Measurements from ENCODE around the gene KLK14.

GRCh38 chr19:51108066-51108804 is 25.5 kb upstream of the KLK14 start, which contains the start of gene CTU1:
- TF ChIP-seq, protein P1, sequence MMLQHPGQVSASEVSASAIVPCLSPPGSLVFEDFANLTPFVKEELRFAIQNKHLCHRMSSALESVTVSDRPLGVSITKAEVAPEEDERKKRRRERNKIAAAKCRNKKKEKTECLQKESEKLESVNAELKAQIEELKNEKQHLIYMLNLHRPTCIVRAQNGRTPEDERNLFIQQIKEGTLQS (IDR thresholded peaks at IDR 0.05; ENCODE audit: borderline replicate concordance, extremely low read depth, low read depth, low read length), result peak; percentile 14; the same call in 1 of the 2 replicates
- TF ChIP-seq, protein P2, sequence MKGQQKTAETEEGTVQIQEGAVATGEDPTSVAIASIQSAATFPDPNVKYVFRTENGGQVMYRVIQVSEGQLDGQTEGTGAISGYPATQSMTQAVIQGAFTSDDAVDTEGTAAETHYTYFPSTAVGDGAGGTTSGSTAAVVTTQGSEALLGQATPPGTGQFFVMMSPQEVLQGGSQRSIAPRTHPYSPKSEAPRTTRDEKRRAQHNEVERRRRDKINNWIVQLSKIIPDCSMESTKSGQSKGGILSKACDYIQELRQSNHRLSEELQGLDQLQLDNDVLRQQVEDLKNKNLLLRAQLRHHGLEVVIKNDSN (IDR thresholded peaks at IDR 0.05; ENCODE audit: borderline replicate concordance, extremely low read length, insufficient read depth, low read depth, low read length), result no peak
- TF ChIP-seq JUNB (IDR thresholded peaks at IDR 0.05) (no peak; the same call in 1 of the 2 replicates), GABPA (IDR thresholded peaks at IDR 0.05; ENCODE audit: low read depth) (peak; percentile 94), RAD21 (IDR thresholded peaks at IDR 0.05; ENCODE audit: insufficient read depth, low read depth, low read length) (no peak), NBN (IDR thresholded peaks at IDR 0.05) (peak; percentile 67; the same call in 1 of the 2 replicates), POLR2AphosphoS5 (IDR thresholded peaks at IDR 0.05; ENCODE audit: low read length) (peak; percentile 71; the same call in 1 of the 2 replicates), TCF12 (IDR thresholded peaks at IDR 0.05; ENCODE audit: low read depth, low read length) (no peak), POLR2A (IDR thresholded peaks at IDR 0.05; ENCODE audit: low read depth, low read length) (peak; percentile 78), PML (IDR thresholded peaks at IDR 0.05; ENCODE audit: low read length) (no peak), YBX1 (IDR thresholded peaks at IDR 0.05) (no peak), SIN3A (IDR thresholded peaks at IDR 0.05; ENCODE audit: low read depth, low read length) (peak; percentile 95)
- TF ChIP-seq, protein P3, sequence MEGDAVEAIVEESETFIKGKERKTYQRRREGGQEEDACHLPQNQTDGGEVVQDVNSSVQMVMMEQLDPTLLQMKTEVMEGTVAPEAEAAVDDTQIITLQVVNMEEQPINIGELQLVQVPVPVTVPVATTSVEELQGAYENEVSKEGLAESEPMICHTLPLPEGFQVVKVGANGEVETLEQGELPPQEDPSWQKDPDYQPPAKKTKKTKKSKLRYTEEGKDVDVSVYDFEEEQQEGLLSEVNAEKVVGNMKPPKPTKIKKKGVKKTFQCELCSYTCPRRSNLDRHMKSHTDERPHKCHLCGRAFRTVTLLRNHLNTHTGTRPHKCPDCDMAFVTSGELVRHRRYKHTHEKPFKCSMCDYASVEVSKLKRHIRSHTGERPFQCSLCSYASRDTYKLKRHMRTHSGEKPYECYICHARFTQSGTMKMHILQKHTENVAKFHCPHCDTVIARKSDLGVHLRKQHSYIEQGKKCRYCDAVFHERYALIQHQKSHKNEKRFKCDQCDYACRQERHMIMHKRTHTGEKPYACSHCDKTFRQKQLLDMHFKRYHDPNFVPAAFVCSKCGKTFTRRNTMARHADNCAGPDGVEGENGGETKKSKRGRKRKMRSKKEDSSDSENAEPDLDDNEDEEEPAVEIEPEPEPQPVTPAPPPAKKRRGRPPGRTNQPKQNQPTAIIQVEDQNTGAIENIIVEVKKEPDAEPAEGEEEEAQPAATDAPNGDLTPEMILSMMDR (IDR thresholded peaks at IDR 0.05 in 2 of 3, conservative IDR thresholded peaks at IDR 0.05 in 1 of 3; ENCODE audit: control insufficient read depth in 2 of 3, extremely low read depth in 1 of 3, insufficient read depth in 1 of 3, low read depth in 3 of 3, low read length in 3 of 3), result no peak
- TF ChIP-seq, protein P4, sequence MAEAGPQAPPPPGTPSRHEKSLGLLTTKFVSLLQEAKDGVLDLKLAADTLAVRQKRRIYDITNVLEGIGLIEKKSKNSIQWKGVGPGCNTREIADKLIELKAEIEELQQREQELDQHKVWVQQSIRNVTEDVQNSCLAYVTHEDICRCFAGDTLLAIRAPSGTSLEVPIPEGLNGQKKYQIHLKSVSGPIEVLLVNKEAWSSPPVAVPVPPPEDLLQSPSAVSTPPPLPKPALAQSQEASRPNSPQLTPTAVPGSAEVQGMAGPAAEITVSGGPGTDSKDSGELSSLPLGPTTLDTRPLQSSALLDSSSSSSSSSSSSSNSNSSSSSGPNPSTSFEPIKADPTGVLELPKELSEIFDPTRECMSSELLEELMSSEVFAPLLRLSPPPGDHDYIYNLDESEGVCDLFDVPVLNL (IDR thresholded peaks at IDR 0.05; ENCODE audit: low read depth, low read length), result 0 out of 2 replicates have a peak, but pooled peaks have one; percentile 42
